Spleen (tissue), 11 donors: ENCODE data around the gene HMHB1. TPM values are rescaled to one million over a fixed set of nuclear protein-coding genes. Genes with fewer than 3 reads are reported as not detected.

Experiments used
- DNase-seq: peaks from one replicate; pipeline ENCODE4 v3.0.0-alpha.2; 2020
- H3K27ac ChIP-seq, 8 donors: fragments of 200-600 bp; sonication (generic) in 7 of 8; 1 replicate in 4 of 8; 2 replicates in 4 of 8; pipeline versions ENCODE4 v1.5.0 to v1.8.0; 2016 to 2021; ENCODE audit warnings: inconsistent platforms in 4 of 8, mild to moderate bottlenecking in 4 of 8, moderate library complexity in 1 of 8
- H3K27me3 ChIP-seq, 7 donors: fragments of 200-600 bp; sonication (generic) in 6 of 7; replicated peaks in 1 of 7; 1 replicate in 4 of 7; 2 replicates in 3 of 7; pipeline versions ENCODE4 v1.5.0 to v1.8.0; 2016 to 2021; ENCODE audit warnings: inconsistent platforms in 3 of 7, mild to moderate bottlenecking in 1 of 7
- H3K36me3 ChIP-seq, 6 donors: fragments of 200-600 bp; sonication (generic) in 5 of 6; 1 replicate in 4 of 6; 2 replicates in 2 of 6; pipeline versions ENCODE4 v1.5.0 to v1.8.0; 2016 to 2021; ENCODE audit warnings: inconsistent platforms in 2 of 6
- H3K4me1 ChIP-seq, 6 donors: fragments of 200-600 bp; sonication (generic) in 5 of 6; 1 replicate in 3 of 6; 2 replicates in 3 of 6; pipeline versions ENCODE4 v1.5.0 to v1.8.0; 2016 to 2021; ENCODE audit warnings: inconsistent platforms in 3 of 6
- H3K4me3 ChIP-seq, 8 donors: fragments of 200-600 bp; sonication (generic) in 7 of 8; 1 replicate in 4 of 8; 2 replicates in 4 of 8; pipeline versions ENCODE4 v1.5.0 to v1.8.0; 2016 to 2021; ENCODE audit warnings: inconsistent platforms in 4 of 8, mild to moderate bottlenecking in 4 of 8, moderate library complexity in 2 of 8
- H3K9me3 ChIP-seq, 8 donors: fragments of 200-600 bp; sonication (generic) in 7 of 8; 1 replicate in 4 of 8; 2 replicates in 4 of 8; pipeline versions ENCODE4 v1.5.0 to v1.8.0; 2016 to 2021; ENCODE audit warnings: inconsistent platforms in 4 of 8
- POLR2A ChIP-seq, 3 donors: fragments of 450-650 bp; IDR thresholded peaks; one replicate each; pipeline ENCODE4 v1.5.1; 2017; ENCODE audit warnings: antibody characterized with exemption in 3 of 3, mild to moderate bottlenecking in 1 of 3
- POLR2AphosphoS5 ChIP-seq, 3 donors: sonication (generic); formaldehyde crosslinking; IDR thresholded peaks; one replicate each; pipeline ENCODE4 v1.5.1; 2017; ENCODE audit warnings: antibody characterized with exemption in 3 of 3
- WGBS, 5 donors: extraction: QIAGEN DNeasy Blood & Tissue Kit in 3 of 5; methylation state at CpG; one replicate each; pipeline versions ENCODE4 v1.1.5 to v1.1.7; 2013 to 2018; 5-methylcytosine and 5-hydroxymethylcytosine counted together
- intact Hi-C: fragments of 100-400 bp; cut with DNase I; formaldehyde crosslinking; loops from one replicate; pipeline ENCODE4 v1.15.0; 2023; ENCODE audit warnings: low total_unique reads
- polyA plus RNA-seq, 3 donors: library from polyadenylated mRNA; stranded (reverse); fragments of 200-250 nt; gene quantifications; one replicate each; pipeline ENCODE4 v1.2.1, GENCODE V29; 2013
- total RNA-seq, 7 donors: library from RNA; depleted of rRNA in 3 of 7; stranded (reverse); fragments of >200 nt in 3 of 7; fragmentation: NEBNext Ultra II Directional in 4 of 7; extraction: Animal tissue kit (Norgen Biotek cat#: 25700) in 4 of 7; gene quantifications; one replicate each; pipeline versions ENCODE4 v1.1.0 to v1.2.1, GENCODE V29; 2016 to 2021
- TF ChIP-seq, protein P1 (sequence below), 11 experiments: fragments of 200-600 bp in 7 of 11; fragments of 450-650 bp in 4 of 11; sonication (generic) in 4 of 11; IDR thresholded peaks in 8 of 11; conservative IDR thresholded peaks in 3 of 11; 1 replicate in 7 of 11; 2 replicates in 4 of 11; pipeline versions ENCODE4 v1.4.0 to v1.8.0; 2016 to 2021; ENCODE audit warnings: antibody characterized with exemption in 11 of 11, inconsistent platforms in 4 of 11, mild to moderate bottlenecking in 1 of 11
- donor health status: healthy with polysubstance abuse.
- donor health status: DM: no; HTN: no; CAD: no; lungs with moderate emphysema.
- donor health status: DM: no; HTN: no; CAD: no.
- donor health status: Bipolar disorder and iron deficiency.
- donor health status: healthy.
- donor health status: DM: no; HTN: no; CAD: no.
- donor health status: DM: yes; HTN: yes; CAD: no.

HMHB1 gene
- total and polyA plus RNA-seq, 10 donors, result 0.94 TPM; not detected in 9

DNA sequence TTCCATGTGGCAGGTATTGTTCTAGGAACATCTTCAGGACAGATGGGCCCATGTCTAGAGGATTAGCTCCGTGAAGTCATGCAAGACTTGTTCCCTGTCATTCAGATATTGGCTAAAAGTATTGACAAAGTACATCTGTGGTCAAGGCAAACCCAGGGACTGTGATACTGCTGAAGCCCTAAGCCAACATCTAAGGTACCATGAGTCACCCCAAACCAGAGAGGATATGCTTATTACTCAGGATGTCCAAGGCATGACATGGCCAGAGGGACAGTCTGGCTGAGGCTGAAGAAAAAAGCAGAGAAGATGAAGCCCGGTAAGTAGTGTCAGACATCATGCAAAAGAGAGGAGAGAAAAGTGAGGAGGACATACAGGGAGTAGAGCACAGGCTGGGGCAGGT lies 31.0 kb downstream of the HMHB1 start:
- TF ChIP-seq POLR2A (IDR thresholded peaks at IDR 0.05) (no peak), POLR2AphosphoS5 (IDR thresholded peaks at IDR 0.05) (no peak)
- TF ChIP-seq, protein P1, sequence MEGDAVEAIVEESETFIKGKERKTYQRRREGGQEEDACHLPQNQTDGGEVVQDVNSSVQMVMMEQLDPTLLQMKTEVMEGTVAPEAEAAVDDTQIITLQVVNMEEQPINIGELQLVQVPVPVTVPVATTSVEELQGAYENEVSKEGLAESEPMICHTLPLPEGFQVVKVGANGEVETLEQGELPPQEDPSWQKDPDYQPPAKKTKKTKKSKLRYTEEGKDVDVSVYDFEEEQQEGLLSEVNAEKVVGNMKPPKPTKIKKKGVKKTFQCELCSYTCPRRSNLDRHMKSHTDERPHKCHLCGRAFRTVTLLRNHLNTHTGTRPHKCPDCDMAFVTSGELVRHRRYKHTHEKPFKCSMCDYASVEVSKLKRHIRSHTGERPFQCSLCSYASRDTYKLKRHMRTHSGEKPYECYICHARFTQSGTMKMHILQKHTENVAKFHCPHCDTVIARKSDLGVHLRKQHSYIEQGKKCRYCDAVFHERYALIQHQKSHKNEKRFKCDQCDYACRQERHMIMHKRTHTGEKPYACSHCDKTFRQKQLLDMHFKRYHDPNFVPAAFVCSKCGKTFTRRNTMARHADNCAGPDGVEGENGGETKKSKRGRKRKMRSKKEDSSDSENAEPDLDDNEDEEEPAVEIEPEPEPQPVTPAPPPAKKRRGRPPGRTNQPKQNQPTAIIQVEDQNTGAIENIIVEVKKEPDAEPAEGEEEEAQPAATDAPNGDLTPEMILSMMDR (IDR thresholded peaks at IDR 0.05 in 8 of 11, conservative IDR thresholded peaks at IDR 0.05 in 3 of 11), result no peak
- no peak overlapping the region for H3K4me3 ChIP-seq
- no peaks in the 10 kb centered on the region for H3K27me3 ChIP-seq
- no peaks in the 10 kb centered on the region for H3K4me1 ChIP-seq
- 77 to 90% (median 86%) methylated on average over 2 of the region's 2 CpGs for WGBS, 5 donors
- H3K27ac ChIP-seq, result no peak overlapping the region
- no peaks in the 10 kb centered on the region for H3K36me3 ChIP-seq
- H3K9me3 ChIP-seq, result no peaks in the 10 kb centered on the region
- intact Hi-C loops, result no loop called here
- no peak for DNase-seq

DNA sequence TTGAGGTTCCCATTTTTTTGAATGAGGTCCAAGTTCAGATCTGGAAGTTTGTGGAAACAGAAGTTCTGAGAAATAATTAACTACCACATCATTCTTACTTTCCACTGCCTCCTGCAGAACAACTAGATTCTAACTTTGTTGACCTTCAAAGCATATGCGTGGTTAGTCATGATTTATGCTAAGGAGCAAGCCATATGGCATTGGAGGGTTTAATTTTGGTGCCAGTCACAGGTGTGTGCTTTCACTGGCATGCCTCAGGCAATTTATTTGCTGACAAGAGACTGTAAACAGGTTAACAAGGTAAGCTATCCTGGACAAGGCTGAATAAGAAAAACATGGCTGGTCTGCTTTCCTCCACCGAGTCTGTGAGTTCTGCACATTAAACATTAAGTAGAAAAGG lies 31.5 kb downstream of the HMHB1 start:
- 74 to 88% (median 83%) methylated on average over 2 of the region's 2 CpGs for WGBS, 5 donors
- intact Hi-C loops, result no loop called here
- no peak overlapping the region for H3K4me3 ChIP-seq
- no peak for DNase-seq
- no peaks in the 10 kb centered on the region for H3K27me3 ChIP-seq
- no peak overlapping the region for H3K27ac ChIP-seq
- H3K9me3 ChIP-seq, result no peaks in the 10 kb centered on the region
- H3K4me1 ChIP-seq, result no peaks in the 10 kb centered on the region
- TF ChIP-seq, protein P1 (IDR thresholded peaks at IDR 0.05 in 8 of 11, conservative IDR thresholded peaks at IDR 0.05 in 3 of 11), result no peak
- TF ChIP-seq POLR2A (IDR thresholded peaks at IDR 0.05) (no peak), POLR2AphosphoS5 (IDR thresholded peaks at IDR 0.05) (no peak)
- no peaks in the 10 kb centered on the region for H3K36me3 ChIP-seq

DNA sequence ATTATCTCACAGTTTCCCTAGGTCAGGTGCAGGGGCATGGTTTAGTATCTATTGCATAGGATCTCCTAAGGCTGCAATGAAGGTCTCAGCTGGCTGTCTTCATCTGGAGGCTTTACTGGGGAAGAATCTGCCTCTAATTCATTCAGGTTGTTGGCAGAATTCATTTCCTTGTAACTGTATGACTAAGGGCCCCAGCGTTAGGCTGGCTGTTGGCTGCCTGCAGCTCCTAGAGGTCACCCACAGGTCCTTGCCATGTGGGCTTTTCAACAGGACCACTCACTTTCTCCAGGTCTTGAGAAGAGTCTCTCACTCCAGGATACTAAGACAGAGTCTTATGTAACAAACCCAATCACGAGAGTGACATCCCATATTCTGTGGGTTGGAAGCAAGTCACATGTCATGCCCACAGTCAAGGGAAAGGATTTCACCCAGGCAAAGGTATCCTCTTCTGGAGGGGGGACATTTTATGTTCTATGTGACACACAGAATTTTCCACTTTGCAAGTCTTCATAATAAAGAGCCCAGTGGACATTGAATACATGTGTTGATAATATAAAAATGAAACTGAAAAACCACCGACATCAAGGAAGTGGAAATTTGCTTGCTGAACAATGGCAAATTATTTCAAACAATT lies 38.2 kb downstream of the HMHB1 start:
- Histone ChIP-seq H3K27ac (no peak overlapping the region), H3K9me3 (peaks cover 0 to 8% (median 0%) of the 10 kb centered on the region in 8 donors), H3K36me3 (no peaks in the 10 kb centered on the region), H3K4me1 (peaks cover 0 to 4% (median 0%) of the 10 kb centered on the region in 6 donors), H3K4me3 (peak overlapping the region in 1 of 8 donors; percentile 23), H3K27me3 (no peaks in the 10 kb centered on the region)
- TF ChIP-seq POLR2AphosphoS5 (IDR thresholded peaks at IDR 0.05), result no peak
- no peak for TF ChIP-seq POLR2A (IDR thresholded peaks at IDR 0.05)
- TF ChIP-seq, protein P1 (IDR thresholded peaks at IDR 0.05 in 8 of 11, conservative IDR thresholded peaks at IDR 0.05 in 3 of 11), result no peak
- DNase-seq, result no peak
- intact Hi-C loops, result no loop called here
- 40 to 61% (median 46%) methylated on average over 3 of the region's 3 CpGs for WGBS, 5 donors

DNA sequence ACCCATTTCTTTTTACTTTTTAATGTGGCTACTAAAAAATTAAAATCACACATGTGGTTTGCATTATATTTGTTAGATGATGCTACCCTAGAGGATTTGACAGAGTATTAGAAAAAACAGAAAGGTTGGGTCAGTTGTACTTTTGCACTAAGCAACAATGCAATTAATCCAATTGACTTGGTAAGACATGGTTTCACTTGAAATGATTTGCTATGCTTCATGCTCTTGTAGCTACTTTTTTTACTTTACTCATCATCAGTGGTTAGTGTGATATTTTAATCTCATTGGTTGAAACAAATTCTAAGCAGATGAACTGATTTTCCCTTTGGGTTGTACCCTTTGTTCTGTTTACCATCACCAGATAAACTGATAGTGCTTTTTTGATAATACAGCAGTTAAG lies 39.4 kb downstream of the HMHB1 start:
- Histone ChIP-seq H3K27me3 (no peaks in the 10 kb centered on the region), H3K9me3 (peaks cover 0 to 8% (median 0%) of the 10 kb centered on the region in 8 donors), H3K4me3 (no peak overlapping the region), H3K4me1 (peaks cover 0 to 4% (median 0%) of the 10 kb centered on the region in 6 donors), H3K27ac (no peak overlapping the region), H3K36me3 (no peaks in the 10 kb centered on the region)
- DNase-seq, result no peak
- intact Hi-C loops, result no loop called here
- TF ChIP-seq POLR2A (IDR thresholded peaks at IDR 0.05) (no peak), POLR2AphosphoS5 (IDR thresholded peaks at IDR 0.05) (no peak)
- TF ChIP-seq, protein P1 (IDR thresholded peaks at IDR 0.05 in 8 of 11, conservative IDR thresholded peaks at IDR 0.05 in 3 of 11), result no peak
